GM10266 (cell line): ENCODE measurements around the gene METTL6.
"Not testable (repeated sequence)": the region's sequence is repeated elsewhere in the genome, so short reads cannot be mapped to it uniquely, and the experiment has no call there.

Source experiments
- DNase-seq: peaks from one replicate; pipeline ENCODE4 v3.0.0; 2012; ENCODE audit errors: extremely low spot score
- TF ChIP-seq, protein P1 (sequence below): IDR thresholded peaks from 2 replicates; pipeline ENCODE4 v1.5.1; 2012; ENCODE audit warnings: mild to moderate bottlenecking, low read depth; ENCODE audit not compliant: control insufficient read depth, insufficient read depth; ENCODE audit errors: missing control alignments

The METTL6 gene

DNA sequence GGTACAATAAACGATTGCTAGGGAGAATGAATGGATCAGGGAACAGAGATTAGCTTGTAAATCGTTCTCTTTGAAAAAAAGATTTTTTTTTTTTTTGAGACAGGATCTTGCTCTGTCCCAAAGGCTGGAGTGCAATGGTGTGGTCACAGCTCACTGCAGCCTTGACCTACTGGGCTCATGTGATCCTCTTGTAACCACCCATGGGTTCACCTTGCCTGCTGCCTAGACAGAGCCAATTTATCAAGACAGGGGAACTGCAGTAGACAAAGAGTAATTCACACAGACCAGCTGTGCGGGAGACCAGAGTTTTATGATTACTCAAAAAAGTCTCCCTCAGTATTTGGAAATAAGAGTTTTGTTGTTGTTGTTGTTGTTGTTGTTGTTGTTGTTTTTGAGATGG is 39.6 kb downstream of the METTL6 start:
- no peak for DNase-seq
- TF ChIP-seq, protein P1, sequence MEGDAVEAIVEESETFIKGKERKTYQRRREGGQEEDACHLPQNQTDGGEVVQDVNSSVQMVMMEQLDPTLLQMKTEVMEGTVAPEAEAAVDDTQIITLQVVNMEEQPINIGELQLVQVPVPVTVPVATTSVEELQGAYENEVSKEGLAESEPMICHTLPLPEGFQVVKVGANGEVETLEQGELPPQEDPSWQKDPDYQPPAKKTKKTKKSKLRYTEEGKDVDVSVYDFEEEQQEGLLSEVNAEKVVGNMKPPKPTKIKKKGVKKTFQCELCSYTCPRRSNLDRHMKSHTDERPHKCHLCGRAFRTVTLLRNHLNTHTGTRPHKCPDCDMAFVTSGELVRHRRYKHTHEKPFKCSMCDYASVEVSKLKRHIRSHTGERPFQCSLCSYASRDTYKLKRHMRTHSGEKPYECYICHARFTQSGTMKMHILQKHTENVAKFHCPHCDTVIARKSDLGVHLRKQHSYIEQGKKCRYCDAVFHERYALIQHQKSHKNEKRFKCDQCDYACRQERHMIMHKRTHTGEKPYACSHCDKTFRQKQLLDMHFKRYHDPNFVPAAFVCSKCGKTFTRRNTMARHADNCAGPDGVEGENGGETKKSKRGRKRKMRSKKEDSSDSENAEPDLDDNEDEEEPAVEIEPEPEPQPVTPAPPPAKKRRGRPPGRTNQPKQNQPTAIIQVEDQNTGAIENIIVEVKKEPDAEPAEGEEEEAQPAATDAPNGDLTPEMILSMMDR, result no peak

DNA sequence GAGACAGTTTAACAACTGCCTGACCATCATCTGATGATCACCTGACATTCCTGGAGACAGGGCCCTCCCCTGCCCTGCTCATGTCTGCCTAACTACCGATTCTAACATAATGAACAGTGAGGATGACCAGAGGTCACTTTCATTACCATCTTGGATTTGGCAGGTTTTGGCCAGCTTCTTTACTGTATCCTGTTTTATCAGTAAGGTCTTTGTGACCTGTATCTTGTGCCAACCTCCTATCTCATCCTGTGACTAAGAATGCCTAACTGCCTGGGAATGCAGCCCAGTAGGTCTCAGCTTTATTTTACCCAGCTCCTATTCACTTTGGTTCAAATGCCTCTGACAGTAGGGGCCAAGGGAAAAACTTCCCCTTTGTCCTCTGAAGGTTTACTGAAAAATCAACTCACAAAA is 40.2 kb downstream of the METTL6 start:
- TF ChIP-seq, protein P1, result no peak
- no peak for DNase-seq

DNA sequence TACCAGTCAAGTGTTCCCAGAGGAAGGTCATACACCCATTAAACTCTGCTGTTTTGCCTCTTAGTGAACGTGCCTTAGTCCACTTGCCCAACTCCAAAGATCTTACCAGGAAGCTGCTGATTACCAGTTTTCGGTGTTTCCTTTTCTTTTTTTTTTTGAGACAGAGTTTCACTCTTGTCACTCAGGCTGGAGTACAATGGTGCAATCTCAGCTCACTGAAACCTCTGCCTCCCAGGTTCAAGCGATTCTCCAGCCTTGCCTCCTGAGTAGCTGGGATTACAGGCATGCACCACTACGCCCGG is 40.7 kb downstream of the METTL6 start:
- not testable (repeated sequence) for DNase-seq

DNA sequence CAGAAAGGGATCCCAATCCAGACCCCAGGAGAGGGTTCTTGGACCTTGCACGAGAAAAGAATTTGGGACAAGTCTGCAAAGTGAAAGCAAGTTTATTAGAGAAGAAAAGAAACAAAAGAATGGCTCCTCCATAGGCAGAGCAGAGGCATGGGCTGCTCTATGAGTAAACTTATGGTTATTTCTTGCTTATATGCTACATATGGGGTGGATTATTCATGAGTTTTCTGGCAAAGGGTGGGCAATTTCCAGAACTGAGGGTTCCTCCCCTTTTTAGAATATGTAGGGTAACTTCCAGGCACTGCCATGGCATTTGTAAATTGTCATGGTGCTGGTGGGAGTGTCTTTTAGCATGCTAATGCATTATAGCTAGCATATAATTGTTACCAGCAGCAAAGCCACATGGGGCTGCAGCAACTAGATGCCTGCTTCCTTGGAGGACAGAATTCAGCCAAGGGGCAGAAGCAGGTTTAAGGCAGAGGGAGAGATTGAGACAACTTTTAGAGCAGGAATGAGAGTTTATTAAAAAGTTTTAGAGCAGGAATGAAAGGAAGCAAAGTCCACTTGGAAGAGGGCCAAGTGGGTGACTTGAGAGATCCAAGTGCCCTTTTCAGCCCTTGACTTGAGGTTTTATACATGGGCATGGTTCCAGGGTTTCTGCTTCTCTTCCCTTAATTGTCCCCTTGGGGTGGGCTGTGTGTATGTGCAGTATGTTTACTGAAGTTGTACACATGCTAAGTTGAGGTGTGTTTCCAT is 41.3 kb downstream of the METTL6 start:
- DNase-seq, result no peak

DNA sequence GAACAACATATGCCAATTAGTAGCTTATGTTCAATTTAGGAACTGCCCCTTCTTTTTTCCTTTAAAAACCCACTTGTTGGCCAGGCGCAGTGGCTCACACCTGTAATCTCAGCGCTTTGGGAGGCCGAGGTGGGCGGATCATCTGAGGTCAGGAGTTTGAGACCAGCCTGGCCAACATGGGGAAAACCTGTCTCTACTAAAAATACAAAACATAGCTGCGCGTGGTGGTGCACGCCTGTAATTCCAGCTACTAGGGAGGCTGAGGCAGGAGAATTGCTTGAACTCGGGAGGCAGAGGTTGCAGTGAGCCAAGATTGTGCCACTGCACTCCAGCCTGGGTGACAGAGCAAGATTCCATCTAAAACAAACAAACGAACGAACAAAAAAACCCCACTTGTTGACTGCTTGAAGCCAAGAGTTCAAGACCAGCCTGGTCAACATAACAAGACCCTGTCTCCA is 42.1 kb downstream of the METTL6 start:
- not testable (repeated sequence) for DNase-seq

More for the DNA sequence above, 41.3 kb downstream of the METTL6 start:
- TF ChIP-seq, protein P1, result no peak

DNA sequence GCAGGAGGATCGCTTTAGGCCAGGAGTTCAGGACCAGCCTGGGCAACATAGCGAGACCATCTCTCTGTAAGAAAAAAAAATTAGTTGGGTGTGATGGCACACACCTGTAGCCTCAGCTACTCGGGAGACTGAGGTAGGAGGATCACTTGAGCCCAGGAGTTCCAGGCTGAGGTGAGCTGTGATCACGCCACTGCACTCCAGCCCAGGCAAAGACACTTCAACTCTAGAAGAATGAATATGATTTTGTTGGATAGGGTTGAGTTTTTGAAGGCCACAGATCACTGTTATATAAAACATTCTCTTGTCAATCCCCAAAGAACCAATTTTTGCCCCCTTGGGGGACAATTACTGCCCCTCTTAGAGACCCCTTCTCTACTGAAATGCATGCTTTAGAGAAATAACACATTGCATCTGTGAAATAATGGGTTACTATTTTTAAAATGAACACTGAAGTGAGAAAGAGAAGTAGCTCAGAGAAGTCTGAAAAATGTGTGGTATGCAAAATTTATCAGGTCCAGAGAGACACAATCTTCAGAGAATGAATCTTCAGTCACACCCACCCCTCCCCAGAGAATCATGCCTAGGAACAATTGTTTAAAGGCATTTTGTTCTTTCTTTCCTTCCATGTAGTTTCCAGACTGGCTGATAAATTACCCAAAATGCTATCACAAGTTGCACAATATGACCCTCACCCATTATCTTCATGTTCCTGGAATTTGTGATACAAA is 42.7 kb downstream of the METTL6 start:
- TF ChIP-seq, protein P1, result no peak

DNA sequence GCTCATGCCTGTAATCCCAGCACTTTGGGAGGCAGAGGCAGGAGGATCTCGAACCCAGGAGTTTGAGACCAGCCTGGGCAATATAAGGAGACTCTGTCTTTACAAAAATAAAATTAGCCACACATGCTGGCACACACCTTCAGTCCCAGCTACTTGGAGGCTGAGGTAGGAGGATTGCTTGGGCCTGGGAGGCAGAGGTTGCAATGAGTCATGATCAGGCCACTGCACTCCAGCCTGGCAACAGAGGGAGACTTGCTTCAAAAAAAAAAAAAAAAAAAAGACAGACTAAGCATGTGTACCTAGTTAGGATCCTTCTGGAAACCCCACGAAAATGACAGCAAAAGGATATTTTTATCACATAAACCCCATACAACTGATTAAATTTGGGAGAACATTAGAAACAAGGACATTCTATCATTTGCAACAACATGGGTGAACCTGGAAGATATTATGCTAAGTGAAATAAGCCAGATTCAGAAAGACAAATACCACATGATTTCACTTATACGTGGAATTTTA is 44.9 kb downstream of the METTL6 start:
- DNase-seq, result no peak
- TF ChIP-seq, protein P1, result no peak

More for the DNA sequence above, 42.7 kb downstream of the METTL6 start:
- peak; percentile 70 for DNase-seq
